Epithelial cell of prostate (primary cell): ENCODE data around the gene GNG13.
"Not testable (repeated sequence)": the region's sequence is repeated elsewhere in the genome, so short reads cannot be mapped to it uniquely, and the experiment has no call there.

Experiments used
- DNase-seq: peaks from one replicate; pipeline ENCODE4 v3.0.0-alpha.2; 2011; ENCODE audit warnings: low read depth, low spot score
- H3K27ac ChIP-seq: fragments of 450-650 bp; 2 replicates; pipeline ENCODE4 v1.5.1; 2017; ENCODE audit warnings: mild to moderate bottlenecking

The GNG13 gene

GRCh38 chr16:799948-800833 is at the start of gene GNG13:
Gene GNG13 (minus strand): TSS chr16:800734. CDS start chr16:799077, 1,657 bp downstream.
- no peak for DNase-seq
- H3K27ac ChIP-seq = no peak within 1 kb of the TSS

- no peak overlapping the region for H3K27ac ChIP-seq
- no peak for DNase-seq
Measured at GRCh38 chr16:848510-849253, 48.1 kb upstream of the GNG13 start.

- H3K27ac ChIP-seq = no peak overlapping the region
- DNase-seq = no peak
Measured at GRCh38 chr16:847681-848445, 47.3 kb upstream of the GNG13 start.

- DNase-seq = no peak
- H3K27ac ChIP-seq = no peak overlapping the region
Measured at GRCh38 chr16:847151-847550, 46.6 kb upstream of the GNG13 start.

GRCh38 chr16:845351-845745 is 44.8 kb upstream of the GNG13 start:
- H3K27ac ChIP-seq = no peak overlapping the region
- DNase-seq = no peak

GRCh38 chr16:844638-845350 is 44.3 kb upstream of the GNG13 start:
- no peak for DNase-seq

GRCh38 chr16:843771-844170 is 43.2 kb upstream of the GNG13 start:
- H3K27ac ChIP-seq = no peak overlapping the region
- no peak for DNase-seq

More at GRCh38 chr16:844638-845350, 44.3 kb upstream of the GNG13 start:
- no peak overlapping the region for H3K27ac ChIP-seq

GRCh38 chr16:842711-843560 is 42.4 kb upstream of the GNG13 start:
- no peak for DNase-seq
- no peak overlapping the region for H3K27ac ChIP-seq

- DNase-seq = no peak
- no peak overlapping the region for H3K27ac ChIP-seq
Measured at GRCh38 chr16:842061-842476, 41.5 kb upstream of the GNG13 start.

GRCh38 chr16:841455-842060 is 41.0 kb upstream of the GNG13 start:
- no peak overlapping the region for H3K27ac ChIP-seq
- no peak for DNase-seq

- H3K27ac ChIP-seq = no peak overlapping the region
- DNase-seq = no peak
Measured at GRCh38 chr16:840561-841454, 40.3 kb upstream of the GNG13 start.

GRCh38 chr16:839643-840408 is 39.3 kb upstream of the GNG13 start:
- H3K27ac ChIP-seq = no peak overlapping the region
- no peak for DNase-seq

- H3K27ac ChIP-seq = no peak overlapping the region
- no peak for DNase-seq
Measured at GRCh38 chr16:838741-839140, 38.2 kb upstream of the GNG13 start.

GRCh38 chr16:836822-837221 is 36.3 kb upstream of the GNG13 start:
- H3K27ac ChIP-seq, DNase-seq: not testable (repeated sequence)

- H3K27ac ChIP-seq = no peak overlapping the region
- DNase-seq = no peak
Measured at GRCh38 chr16:836221-836620, 35.7 kb upstream of the GNG13 start.

GRCh38 chr16:835373-835772 is 34.8 kb upstream of the GNG13 start:
- no peak overlapping the region for H3K27ac ChIP-seq
- no peak for DNase-seq

GRCh38 chr16:833411-833810 is 32.9 kb upstream of the GNG13 start:
- no peak for DNase-seq
- H3K27ac ChIP-seq = no peak overlapping the region
